NB4 (cell line): ENCODE measurements around the gene ALOX12.

Experiments
- DNase-seq: peaks from one replicate; pipeline ENCODE4 v3.0.0; 2010; ENCODE audit warnings: low read depth
- H3K4me3 ChIP-seq: one replicate; pipeline ENCODE4 v1.5.1; 2011; ENCODE audit warnings: mild to moderate bottlenecking, low read depth, low read length, moderate library complexity
- MYC ChIP-seq: IDR thresholded peaks from 2 replicates; pipeline ENCODE4 v1.6.1; 2011; ENCODE audit warnings: low read depth, low read length
- POLR2A ChIP-seq: IDR thresholded peaks from 2 replicates; pipeline ENCODE4 v1.6.1; 2011; ENCODE audit warnings: mild to moderate bottlenecking; ENCODE audit not compliant: insufficient read length; ENCODE audit errors: extremely low read depth
- TF ChIP-seq, protein P1 (sequence below): IDR thresholded peaks from 2 replicates; pipeline ENCODE4 v1.6.1; 2011; ENCODE audit warnings: low read depth, low read length
- TF ChIP-seq, protein P2 (sequence below): IDR thresholded peaks from one replicate; pipeline ENCODE4 v1.5.1; 2012; ENCODE audit warnings: low read depth, low read length

The ALOX12 gene

DNA sequence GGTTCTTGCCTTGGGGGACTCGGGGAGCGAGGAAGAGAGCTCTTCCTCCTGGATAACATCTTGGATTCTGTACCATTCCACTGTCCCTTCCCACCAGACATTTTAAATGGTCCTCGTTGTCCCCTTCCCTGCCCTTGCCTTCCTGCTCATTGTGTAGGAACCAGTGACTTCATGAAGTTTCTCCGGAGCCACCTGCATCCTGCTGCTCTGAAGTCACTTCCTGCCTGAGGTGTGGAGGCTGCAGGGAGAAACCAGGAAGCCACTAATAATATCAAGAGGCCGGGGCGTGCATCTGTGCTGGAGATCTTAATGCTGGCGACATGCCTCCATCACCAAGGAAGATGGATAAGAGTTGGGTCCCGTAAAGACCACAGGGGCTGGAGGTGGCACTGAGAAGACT is 33.8 kb downstream of the ALOX12 start:
- no peak for DNase-seq
- no peak overlapping the region for H3K4me3 ChIP-seq
- TF ChIP-seq, protein P1, sequence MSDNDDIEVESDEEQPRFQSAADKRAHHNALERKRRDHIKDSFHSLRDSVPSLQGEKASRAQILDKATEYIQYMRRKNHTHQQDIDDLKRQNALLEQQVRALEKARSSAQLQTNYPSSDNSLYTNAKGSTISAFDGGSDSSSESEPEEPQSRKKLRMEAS = no peak
- no peak for TF ChIP-seq POLR2A
- no peak for TF ChIP-seq MYC
- TF ChIP-seq, protein P2, sequence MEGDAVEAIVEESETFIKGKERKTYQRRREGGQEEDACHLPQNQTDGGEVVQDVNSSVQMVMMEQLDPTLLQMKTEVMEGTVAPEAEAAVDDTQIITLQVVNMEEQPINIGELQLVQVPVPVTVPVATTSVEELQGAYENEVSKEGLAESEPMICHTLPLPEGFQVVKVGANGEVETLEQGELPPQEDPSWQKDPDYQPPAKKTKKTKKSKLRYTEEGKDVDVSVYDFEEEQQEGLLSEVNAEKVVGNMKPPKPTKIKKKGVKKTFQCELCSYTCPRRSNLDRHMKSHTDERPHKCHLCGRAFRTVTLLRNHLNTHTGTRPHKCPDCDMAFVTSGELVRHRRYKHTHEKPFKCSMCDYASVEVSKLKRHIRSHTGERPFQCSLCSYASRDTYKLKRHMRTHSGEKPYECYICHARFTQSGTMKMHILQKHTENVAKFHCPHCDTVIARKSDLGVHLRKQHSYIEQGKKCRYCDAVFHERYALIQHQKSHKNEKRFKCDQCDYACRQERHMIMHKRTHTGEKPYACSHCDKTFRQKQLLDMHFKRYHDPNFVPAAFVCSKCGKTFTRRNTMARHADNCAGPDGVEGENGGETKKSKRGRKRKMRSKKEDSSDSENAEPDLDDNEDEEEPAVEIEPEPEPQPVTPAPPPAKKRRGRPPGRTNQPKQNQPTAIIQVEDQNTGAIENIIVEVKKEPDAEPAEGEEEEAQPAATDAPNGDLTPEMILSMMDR = no peak

DNA sequence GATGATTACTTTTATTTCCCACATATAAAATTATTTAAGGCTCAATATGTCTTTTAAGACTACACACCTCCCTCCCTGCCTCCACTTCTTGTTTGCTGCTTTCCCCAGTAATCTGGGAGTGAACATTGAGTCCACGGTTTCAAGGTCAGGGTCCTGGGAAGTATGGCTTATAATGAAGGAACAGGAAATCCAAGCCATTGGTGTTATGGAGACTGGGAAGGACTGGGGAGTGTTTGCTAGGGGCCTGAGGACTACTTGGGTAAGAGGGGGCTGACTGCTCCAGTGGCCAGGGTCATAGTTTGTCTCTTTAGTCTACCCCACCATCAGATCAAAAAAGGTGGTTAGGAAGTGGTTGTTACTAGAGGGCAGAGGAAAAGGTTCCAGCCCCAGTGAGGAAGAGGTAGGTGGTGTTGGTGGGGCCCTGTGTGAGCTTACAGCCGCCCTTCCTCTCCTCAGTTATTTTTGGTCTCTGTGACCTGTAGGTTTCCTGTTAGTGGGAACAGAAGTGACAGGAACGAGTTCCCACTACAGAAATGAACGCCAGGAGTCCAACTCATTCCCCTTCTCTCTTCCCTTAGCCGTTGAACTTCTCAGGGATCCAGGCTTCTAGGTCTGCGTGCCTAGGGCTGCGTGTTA is 39.2 kb downstream of the ALOX12 start:
- no peak for DNase-seq
- TF ChIP-seq POLR2A (no peak), MYC (no peak)
- TF ChIP-seq, protein P1 = no peak
- TF ChIP-seq, protein P2 = no peak
- peak overlapping the region; percentile 81 for H3K4me3 ChIP-seq

DNA sequence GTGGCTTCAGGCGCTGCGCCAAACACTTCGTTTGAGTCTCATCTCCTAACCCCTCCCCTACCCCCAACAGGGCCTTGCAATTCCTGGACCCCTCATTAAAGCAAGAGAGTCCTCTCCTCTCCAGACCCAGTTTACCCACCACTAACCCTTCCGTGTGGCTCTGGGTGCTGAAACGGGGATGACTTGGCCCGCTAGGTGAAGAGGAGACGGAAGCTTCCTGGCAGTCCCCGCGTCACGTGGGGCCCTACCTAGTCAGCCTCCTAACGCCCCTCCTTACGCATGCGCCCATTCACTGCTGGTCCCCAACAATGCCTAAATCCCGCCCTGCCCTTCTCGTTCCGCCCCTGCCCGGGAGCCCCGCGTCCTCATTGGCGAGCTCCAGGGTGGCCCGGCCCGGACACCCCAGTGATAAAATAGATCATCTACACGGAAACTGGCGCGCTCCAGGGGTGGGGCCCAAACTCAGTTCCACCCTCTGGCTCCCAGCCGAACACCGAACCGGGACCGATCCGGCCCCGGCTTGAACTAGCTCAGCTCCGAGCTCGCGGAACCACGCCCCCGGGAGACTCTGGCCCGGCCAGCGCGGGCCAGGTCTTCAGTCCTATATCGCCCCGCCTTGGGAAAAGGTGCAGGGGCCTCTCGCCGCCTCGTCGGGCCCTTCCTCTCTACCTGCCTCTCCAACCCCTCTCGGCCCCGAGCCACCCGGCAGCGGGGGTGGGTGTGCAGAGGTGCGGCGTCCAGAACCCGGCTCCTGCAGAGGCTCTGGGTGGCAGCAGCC is 39.9 kb downstream of the ALOX12 start, which contains the start of gene SLC16A13:
SLC16A13 (plus strand) TSS at position 425 of the 778 bp plus-strand sequence. CDS start 368 bp downstream, outside the sequence.
- peak; percentile 94 for DNase-seq
- peak; percentile 85 for TF ChIP-seq POLR2A
- TF ChIP-seq, protein P2 = no peak
- TF ChIP-seq MYC = no peak
- TF ChIP-seq, protein P1 = peak; percentile 93
- H3K4me3 ChIP-seq = peak within 1 kb of the TSS; percentile 81

DNA sequence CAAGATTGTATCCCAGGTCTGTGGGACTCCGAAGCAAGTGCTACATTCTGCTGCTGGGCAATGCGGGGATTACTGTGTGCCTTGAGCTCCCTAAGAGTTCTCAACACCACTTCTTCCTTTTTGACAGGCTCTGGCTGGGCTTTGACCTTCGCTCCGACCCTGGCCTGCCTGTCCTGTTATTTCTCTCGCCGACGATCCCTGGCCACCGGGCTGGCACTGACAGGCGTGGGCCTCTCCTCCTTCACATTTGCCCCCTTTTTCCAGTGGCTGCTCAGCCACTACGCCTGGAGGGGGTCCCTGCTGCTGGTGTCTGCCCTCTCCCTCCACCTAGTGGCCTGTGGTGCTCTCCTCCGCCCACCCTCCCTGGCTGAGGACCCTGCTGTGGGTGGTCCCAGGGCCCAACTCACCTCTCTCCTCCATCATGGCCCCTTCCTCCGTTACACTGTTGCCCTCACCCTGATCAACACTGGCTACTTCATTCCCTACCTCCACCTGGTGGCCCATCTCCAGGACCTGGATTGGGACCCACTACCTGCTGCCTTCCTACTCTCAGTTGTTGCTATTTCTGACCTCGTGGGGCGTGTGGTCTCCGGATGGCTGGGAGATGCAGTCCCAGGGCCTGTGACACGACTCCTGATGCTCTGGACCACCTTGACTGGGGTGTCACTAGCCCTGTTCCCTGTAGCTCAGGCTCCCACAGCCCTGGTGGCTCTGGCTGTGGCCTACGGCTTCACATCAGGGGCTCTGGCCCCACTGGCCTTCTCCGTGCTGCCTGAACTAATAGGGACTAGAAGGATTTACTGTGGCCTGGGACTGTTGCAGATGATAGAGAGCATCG is 42.4 kb downstream of the ALOX12 start:
- no peak for TF ChIP-seq MYC
- H3K4me3 ChIP-seq = no peak overlapping the region
- no peak for DNase-seq

GRCh38 chr17:7039832-7040231 is 44.0 kb downstream of the ALOX12 start:
- no peak overlapping the region for H3K4me3 ChIP-seq
- TF ChIP-seq, protein P1 = no peak
- TF ChIP-seq POLR2A (no peak), MYC (no peak)
- TF ChIP-seq, protein P2 = no peak
- no peak for DNase-seq
